Midbrain (tissue), 1 donor: ENCODE measurements around the gene PHLDB2.

Source experiments
- DNase-seq: peaks from one replicate; lab custom pipeline; 2025; lab: John Stamatoyannopoulos, UW

The PHLDB2 gene

GRCh38 chr3:111999484-112000324 is 140.6 kb downstream of the PHLDB2 start:
- no peak for DNase-seq

- no peak for DNase-seq
Observed at GRCh38 chr3:112000367-112000771, 141.3 kb downstream of the PHLDB2 start.

DNA sequence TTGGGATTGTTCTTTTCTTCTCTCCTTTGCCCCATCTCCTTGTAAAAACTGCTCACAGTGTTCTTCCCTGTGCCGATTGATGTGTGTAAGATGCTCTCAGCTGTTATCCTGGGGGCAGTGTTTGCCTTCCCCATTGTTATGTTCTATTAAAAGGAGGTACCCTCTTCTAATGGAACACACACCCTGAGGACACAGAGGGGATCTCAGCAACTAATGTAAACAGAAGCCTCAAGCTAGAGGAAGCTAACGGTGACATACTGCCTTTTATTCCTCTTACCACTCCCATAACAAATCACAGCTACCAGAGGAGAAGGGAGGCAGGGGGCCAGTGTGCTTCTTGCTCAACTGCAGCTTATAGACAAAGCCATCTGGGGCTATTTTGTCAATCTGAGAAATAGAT is 141.9 kb downstream of the PHLDB2 start:
- no peak for DNase-seq

DNA sequence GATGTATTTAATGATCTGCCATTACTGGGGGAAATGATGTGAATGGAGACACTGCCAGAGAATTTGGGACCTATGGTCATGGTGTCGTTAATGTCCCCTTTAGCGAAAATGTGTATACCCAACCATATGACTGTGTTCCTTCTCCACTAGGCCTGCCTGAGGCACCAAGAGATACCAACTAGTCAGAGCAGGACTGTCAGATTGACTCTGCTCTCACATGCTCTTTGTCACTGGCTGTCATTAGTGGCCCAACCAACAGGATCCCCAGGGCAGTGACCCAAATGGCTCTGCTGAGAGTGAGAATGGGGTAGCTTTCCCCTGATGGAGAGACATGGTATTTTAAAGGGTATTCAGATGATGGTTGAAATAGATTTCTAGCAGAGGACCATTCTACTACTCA is 142.5 kb downstream of the PHLDB2 start:
- no peak for DNase-seq

DNA sequence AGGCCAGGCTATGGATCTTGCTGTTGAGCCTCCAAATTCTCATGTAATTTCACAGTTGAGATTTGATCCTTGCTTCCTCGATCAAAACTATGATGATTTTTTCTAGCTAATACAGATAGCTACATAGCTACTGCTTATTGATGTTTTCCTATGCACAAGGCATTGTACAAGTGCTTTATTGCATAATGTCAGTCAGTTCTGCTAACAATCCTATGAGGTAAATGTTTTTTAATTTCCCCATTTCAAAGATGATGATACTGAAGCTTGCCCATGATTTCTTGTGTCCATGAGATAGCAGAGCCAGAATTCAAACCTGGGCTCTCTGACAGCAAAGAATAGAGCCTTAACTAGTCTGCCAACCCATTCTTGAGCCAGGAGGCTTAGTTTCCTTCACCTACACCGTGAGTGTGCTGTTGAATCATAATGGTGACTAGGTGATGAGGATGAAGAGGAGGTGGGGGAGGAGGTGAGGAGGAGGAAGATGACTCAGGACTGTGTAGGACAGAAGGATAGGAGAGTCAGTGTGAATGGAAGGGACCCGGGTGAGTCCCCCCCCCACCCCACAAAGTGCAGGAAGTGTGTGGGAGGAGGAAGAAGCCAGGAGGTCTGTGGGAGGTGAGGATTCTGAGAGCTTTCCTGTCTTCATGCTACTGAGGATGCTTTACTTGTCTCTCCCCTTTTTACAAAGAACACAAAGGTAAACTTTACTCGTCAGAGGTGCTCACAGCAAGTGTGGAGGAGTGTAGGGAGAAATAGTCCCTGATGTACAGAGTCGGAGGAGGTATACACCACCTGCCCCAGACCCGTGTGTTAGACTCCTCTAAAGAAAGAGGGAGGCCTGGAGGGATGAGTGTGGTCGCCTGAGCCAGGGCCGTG is 143.3 kb downstream of the PHLDB2 start:
- no peak for DNase-seq

GRCh38 chr3:112003321-112004080 is 144.4 kb downstream of the PHLDB2 start:
- no peak for DNase-seq

DNA sequence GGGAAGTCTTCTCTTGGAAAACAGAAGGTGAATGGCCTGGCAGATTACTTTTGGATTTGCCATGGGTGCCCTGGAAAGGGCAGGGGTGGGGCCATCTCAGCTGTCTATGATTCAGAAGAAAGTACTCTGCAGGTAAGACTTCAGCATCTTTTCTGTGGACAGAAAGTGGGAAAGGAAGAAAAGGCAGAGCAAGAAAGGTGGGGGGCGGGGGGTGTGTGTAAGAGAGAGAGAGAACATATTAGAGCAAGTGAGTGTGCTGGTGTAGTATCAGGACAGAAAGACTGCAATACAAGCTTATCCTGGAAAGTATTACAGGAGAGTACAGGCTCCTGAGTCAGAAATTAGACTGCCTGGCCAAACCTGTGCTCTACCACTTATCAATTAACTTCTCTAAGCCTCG is 145.1 kb downstream of the PHLDB2 start:
- no peak for DNase-seq

- no peak for DNase-seq
Observed at GRCh38 chr3:112004669-112005068, 145.6 kb downstream of the PHLDB2 start.

GRCh38 chr3:112005091-112005672 is 146.1 kb downstream of the PHLDB2 start:
- DNase-seq: no peak

- no peak for DNase-seq
Observed at GRCh38 chr3:112007633-112008032, 148.6 kb downstream of the PHLDB2 start.

DNA sequence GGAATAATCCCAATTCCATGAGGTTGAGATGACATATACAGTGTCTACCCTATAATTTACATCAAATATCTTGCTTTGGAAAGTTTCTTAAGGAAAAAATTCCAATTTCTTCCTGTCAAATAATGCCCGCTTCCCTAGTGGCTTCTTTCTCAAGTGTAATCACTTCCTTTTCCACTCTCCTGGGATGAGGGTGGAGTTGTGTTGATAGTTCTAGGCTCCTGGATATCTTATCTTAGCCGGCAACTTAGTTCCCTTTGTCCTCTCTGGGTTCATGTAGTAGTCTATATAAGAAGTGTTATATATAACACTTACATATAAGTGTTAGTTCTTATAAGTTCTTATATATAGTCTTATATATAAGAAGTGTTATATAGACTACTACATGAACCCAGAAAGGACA is 150.6 kb downstream of the PHLDB2 start:
- no peak for DNase-seq

DNA sequence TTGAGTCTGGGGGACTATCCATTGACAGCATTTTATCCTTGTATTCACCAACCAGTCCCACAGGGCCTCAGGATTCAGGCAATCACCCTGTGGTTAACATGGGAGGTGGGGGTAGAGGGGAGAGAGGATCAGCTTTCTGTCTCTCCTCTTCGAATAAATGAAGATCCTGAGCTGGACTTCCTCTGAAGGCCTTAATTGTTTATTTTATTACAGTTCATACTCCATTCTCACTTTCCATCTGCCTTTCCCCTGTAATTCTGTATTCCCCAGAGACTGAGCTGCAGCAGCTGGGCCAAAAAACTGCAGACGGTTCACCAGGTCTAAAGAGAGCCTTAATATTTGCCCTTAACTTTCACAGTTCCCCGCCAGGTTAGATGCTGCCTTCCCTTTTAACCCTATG is 151.6 kb downstream of the PHLDB2 start:
- no peak for DNase-seq

DNA sequence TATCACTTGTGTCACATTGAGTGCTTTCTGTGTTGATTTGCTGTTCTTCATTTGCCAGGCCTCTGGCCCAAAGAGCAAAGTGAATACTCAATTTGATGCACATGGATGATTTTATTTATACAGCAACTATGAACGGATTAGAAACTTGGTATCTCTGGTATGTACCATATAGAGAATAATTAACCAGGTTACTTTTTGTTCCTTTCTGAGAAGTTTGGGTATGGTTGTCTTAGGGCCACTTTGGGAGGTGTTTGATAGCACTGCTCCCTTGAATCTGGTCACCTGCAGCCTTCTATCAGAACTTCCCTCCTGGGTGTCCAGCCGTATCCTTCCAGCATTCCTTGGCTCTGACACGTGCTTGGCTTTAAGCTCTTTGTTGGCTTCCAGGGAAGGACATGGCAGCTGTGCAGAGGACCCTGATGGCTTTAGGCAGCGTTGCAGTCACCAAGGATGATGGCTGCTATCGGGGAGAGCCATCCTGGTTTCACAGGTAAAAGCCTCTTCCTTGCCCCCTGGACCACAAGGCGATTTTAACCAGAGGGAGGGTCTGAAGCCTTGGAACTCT is 152.4 kb downstream of the PHLDB2 start:
- DNase-seq: no peak

DNA sequence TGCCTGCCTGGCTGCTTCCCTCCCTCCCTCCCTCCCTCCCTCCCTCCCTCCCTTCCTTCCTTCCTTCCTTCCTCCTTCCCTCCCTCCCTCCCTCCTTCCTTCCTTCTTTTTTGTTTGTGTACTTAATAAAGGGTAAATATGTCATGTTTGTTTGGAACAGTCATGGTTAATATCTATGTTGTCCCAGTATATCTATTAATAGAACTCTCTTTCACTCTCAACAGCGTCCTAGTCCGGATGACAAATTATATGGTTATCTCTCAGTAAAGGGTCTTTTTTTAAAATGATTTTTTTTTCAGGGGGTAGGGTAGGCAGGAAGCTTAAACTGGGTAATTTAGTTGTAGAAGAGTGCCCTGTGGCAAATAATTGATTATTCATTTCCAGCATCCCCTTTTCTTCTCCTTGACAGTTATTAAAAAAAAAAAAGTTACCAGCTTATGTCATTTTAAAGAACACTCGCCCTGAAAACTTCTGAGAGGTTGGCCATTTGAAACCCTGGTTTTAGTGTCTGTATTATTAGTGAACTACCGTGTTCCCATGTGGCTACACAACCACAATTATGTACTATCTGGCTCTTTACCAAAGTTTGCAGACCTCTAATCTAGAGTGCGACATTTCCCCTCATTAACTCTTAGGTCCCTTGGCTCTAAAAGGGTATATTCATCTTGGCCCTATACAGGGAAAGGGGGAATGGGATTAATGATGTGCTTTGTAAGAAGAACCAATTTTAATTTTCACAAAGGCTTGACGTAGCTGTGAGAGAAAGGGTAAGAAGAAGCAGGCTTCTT is 153.3 kb downstream of the PHLDB2 start:
- no peak for DNase-seq

- peak; percentile 72 for DNase-seq
Observed at GRCh38 chr3:112013058-112013783, 154.2 kb downstream of the PHLDB2 start.

GRCh38 chr3:112013784-112014143 is 154.7 kb downstream of the PHLDB2 start:
- DNase-seq: no peak

- DNase-seq: no peak
Observed at GRCh38 chr3:112017091-112017490, 158.0 kb downstream of the PHLDB2 start.

- no peak for DNase-seq
Observed at GRCh38 chr3:112018712-112019111, 159.6 kb downstream of the PHLDB2 start.

- no peak for DNase-seq
Observed at GRCh38 chr3:112019716-112020115, 160.7 kb downstream of the PHLDB2 start.

DNA sequence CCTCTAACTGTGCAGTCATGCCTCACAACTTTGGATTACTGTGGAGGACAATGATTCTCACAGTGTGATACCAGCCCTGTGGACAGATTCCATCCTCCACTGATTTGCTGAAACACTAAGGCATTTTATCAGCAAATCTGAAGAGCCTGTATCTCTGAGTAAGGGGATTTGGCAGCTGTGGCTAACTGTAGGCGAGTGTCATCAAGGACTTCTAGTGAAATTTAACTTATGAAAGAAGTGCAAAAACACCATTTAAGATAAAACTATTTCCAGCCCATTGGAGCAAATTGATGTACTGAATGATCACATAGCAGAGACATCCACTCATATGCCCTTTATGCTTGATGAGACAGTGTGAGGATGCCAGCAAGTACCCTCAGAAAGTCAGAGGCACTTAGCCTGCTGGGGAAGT is 161.6 kb downstream of the PHLDB2 start:
- no peak for DNase-seq
